ENCODE results near the gene DEF6.

- TF ChIP-seq CTCF (conservative IDR thresholded peaks at IDR 0.05; ENCODE audit: low read length) (no peak), EZH2phosphoT487 (IDR thresholded peaks at IDR 0.05; ENCODE audit: borderline replicate concordance) (no peak)
These were observed 552 bp upstream of the DEF6 start for GRCh38 chr6:35296931-35297600.

All from Loucy (cell line).